NK-92 (cell line): ENCODE results near the gene CDH13.

ENCODE experiments used
- DNase-seq: peaks from one replicate; lab custom pipeline; 2025; ENCODE audit not compliant: unreplicated experiment; lab: John Stamatoyannopoulos, UW

Gene CDH13

GRCh38 chr16:83315271-83315670 lies 688.5 kb downstream of the CDH13 start:
- DNase-seq: no peak

- no peak for DNase-seq
Observed at GRCh38 chr16:83316458-83316857, 689.7 kb downstream of the CDH13 start.

GRCh38 chr16:83318390-83318789 lies 691.6 kb downstream of the CDH13 start:
- DNase-seq: no peak

- DNase-seq: no peak
Observed at GRCh38 chr16:83328936-83329335, 702.2 kb downstream of the CDH13 start.

GRCh38 chr16:83329441-83329840 lies 702.7 kb downstream of the CDH13 start:
- DNase-seq: no peak

GRCh38 chr16:83330251-83330650 lies 703.5 kb downstream of the CDH13 start:
- no peak for DNase-seq

- DNase-seq: no peak
Observed at GRCh38 chr16:83335076-83335475, 708.3 kb downstream of the CDH13 start.

- no peak for DNase-seq
Observed at GRCh38 chr16:83336603-83337002, 709.8 kb downstream of the CDH13 start.

GRCh38 chr16:83338138-83338537 lies 711.4 kb downstream of the CDH13 start:
- DNase-seq: no peak

- no peak for DNase-seq
Observed at GRCh38 chr16:83338941-83339340, 712.2 kb downstream of the CDH13 start.

- DNase-seq: no peak
Observed at GRCh38 chr16:83343935-83344366, 717.2 kb downstream of the CDH13 start.

- no peak for DNase-seq
Observed at GRCh38 chr16:83345846-83346640, 719.3 kb downstream of the CDH13 start.

GRCh38 chr16:83348991-83349390 lies 722.2 kb downstream of the CDH13 start:
- no peak for DNase-seq

GRCh38 chr16:83350481-83350880 lies 723.7 kb downstream of the CDH13 start:
- DNase-seq: no peak

- no peak for DNase-seq
Observed at GRCh38 chr16:83351846-83352245, 725.1 kb downstream of the CDH13 start.

- no peak for DNase-seq
Observed at GRCh38 chr16:83353241-83353640, 726.5 kb downstream of the CDH13 start.

GRCh38 chr16:83354015-83354414 lies 727.2 kb downstream of the CDH13 start:
- no peak for DNase-seq

GRCh38 chr16:83355570-83356218 lies 728.9 kb downstream of the CDH13 start:
- DNase-seq: no peak

GRCh38 chr16:83356266-83356665 lies 729.5 kb downstream of the CDH13 start:
- DNase-seq: no peak

- DNase-seq: no peak
Observed at GRCh38 chr16:83356986-83357385, 730.2 kb downstream of the CDH13 start.

- no peak for DNase-seq
Observed at GRCh38 chr16:83363521-83363920, 736.8 kb downstream of the CDH13 start.

- no peak for DNase-seq
Observed at GRCh38 chr16:83365166-83365565, 738.4 kb downstream of the CDH13 start.

- DNase-seq: no peak
Observed at GRCh38 chr16:83366228-83366627, 739.5 kb downstream of the CDH13 start.
